Measurements from ENCODE around the gene AP5S1. TPM values are rescaled to one million over a fixed set of nuclear protein-coding genes. Genes with fewer than 3 reads are reported as not detected.

AP5S1 gene
- total and polyA plus RNA-seq, 2 donors (not counting 1 experiment from before 2014, with no cell fraction given) = 11.8 to 17.8 TPM

GRCh38 chr20:3874194-3874844 lies 54.0 kb downstream of the AP5S1 start:
- H3K9me3 ChIP-seq (ENCODE audit: control insufficient read depth, insufficient read depth, low read depth, low read length) = no peaks in the 10 kb centered on the region
- no peak overlapping the region for H3K4me2 ChIP-seq (ENCODE audit: extremely low read depth, insufficient read depth, low read length)
- no peak overlapping the region for H2AFZ ChIP-seq (ENCODE audit: low read length)
- H3K36me3 ChIP-seq (ENCODE audit: control insufficient read depth, insufficient read depth, low read length) = peaks cover 12% of the 10 kb centered on the region
- H3K79me2 ChIP-seq (ENCODE audit: control insufficient read depth, insufficient read depth, low read length) = no peaks in the 10 kb centered on the region
- DNase-seq (ENCODE audit: low read depth in 2 of 2) = peak; percentile 18 to 56
- no peaks in the 10 kb centered on the region for H3K27me3 ChIP-seq (ENCODE audit: control insufficient read depth, insufficient read depth, low read length)
- no peak overlapping the region for H3K4me3 ChIP-seq (replicated peaks in 1 of 4; ENCODE audit: control extremely low read depth in 1 of 4, insufficient read depth in 1 of 4, low read depth in 3 of 4, low read length in 4 of 4)
- no peak overlapping the region for H3K27ac ChIP-seq (ENCODE audit: insufficient read depth, low read length)
- TF ChIP-seq CTCF (conservative IDR thresholded peaks at IDR 0.05 in 1 of 2, IDR thresholded peaks at IDR 0.05 in 1 of 2; ENCODE audit: low read depth in 1 of 2, low read length in 2 of 2) (no peak), EZH2 (IDR thresholded peaks at IDR 0.05; ENCODE audit: low read length, missing control alignments) (no peak)
- peak overlapping the region; percentile 23 for H3K9ac ChIP-seq (ENCODE audit: insufficient read depth, low read length)
- H4K20me1 ChIP-seq (ENCODE audit: control insufficient read depth, extremely low read depth, insufficient read depth, low read length) = no peaks in the 10 kb centered on the region
- H3K4me1 ChIP-seq (ENCODE audit: control insufficient read depth, extremely low read depth, insufficient read depth, low read length) = peaks cover 3% of the 10 kb centered on the region

GRCh38 chr20:3875378-3875974 lies 55.1 kb downstream of the AP5S1 start:
- Histone ChIP-seq H3K4me1 (ENCODE audit: control insufficient read depth, extremely low read depth, insufficient read depth, low read length) (peaks cover 3% of the 10 kb centered on the region), H3K4me2 (ENCODE audit: extremely low read depth, insufficient read depth, low read length) (no peak overlapping the region), H3K9me3 (ENCODE audit: control insufficient read depth, insufficient read depth, low read depth, low read length) (no peaks in the 10 kb centered on the region), H2AFZ (ENCODE audit: low read length) (no peak overlapping the region), H3K79me2 (ENCODE audit: control insufficient read depth, insufficient read depth, low read length) (no peaks in the 10 kb centered on the region), H3K9ac (ENCODE audit: insufficient read depth, low read length) (no peak overlapping the region), H3K4me3 (replicated peaks in 1 of 4; ENCODE audit: control extremely low read depth in 1 of 4, insufficient read depth in 1 of 4, low read depth in 3 of 4, low read length in 4 of 4) (no peak overlapping the region), H3K27me3 (ENCODE audit: control insufficient read depth, insufficient read depth, low read length) (no peaks in the 10 kb centered on the region), H3K27ac (ENCODE audit: insufficient read depth, low read length) (no peak overlapping the region), H3K36me3 (ENCODE audit: control insufficient read depth, insufficient read depth, low read length) (peaks cover 11% of the 10 kb centered on the region), H4K20me1 (ENCODE audit: control insufficient read depth, extremely low read depth, insufficient read depth, low read length) (no peaks in the 10 kb centered on the region)
- no peak for DNase-seq (ENCODE audit: low read depth in 2 of 2)
- TF ChIP-seq CTCF (conservative IDR thresholded peaks at IDR 0.05 in 1 of 2, IDR thresholded peaks at IDR 0.05 in 1 of 2; ENCODE audit: low read depth in 1 of 2, low read length in 2 of 2) = no peak
- no peak for TF ChIP-seq EZH2 (IDR thresholded peaks at IDR 0.05; ENCODE audit: low read length, missing control alignments)

- no peak overlapping the region for H3K4me3 ChIP-seq (replicated peaks in 1 of 4; ENCODE audit: control extremely low read depth in 1 of 4, insufficient read depth in 1 of 4, low read depth in 3 of 4, low read length in 4 of 4)
- no peak overlapping the region for H2AFZ ChIP-seq (ENCODE audit: low read length)
- no peaks in the 10 kb centered on the region for H3K27me3 ChIP-seq (ENCODE audit: control insufficient read depth, insufficient read depth, low read length)
- H3K36me3 ChIP-seq (ENCODE audit: control insufficient read depth, insufficient read depth, low read length) = peaks cover 11% of the 10 kb centered on the region
- no peaks in the 10 kb centered on the region for H4K20me1 ChIP-seq (ENCODE audit: control insufficient read depth, extremely low read depth, insufficient read depth, low read length)
- H3K4me1 ChIP-seq (ENCODE audit: control insufficient read depth, extremely low read depth, insufficient read depth, low read length) = peaks cover 3% of the 10 kb centered on the region
- DNase-seq (ENCODE audit: low read depth in 2 of 2) = no peak
- no peaks in the 10 kb centered on the region for H3K79me2 ChIP-seq (ENCODE audit: control insufficient read depth, insufficient read depth, low read length)
- H3K9me3 ChIP-seq (ENCODE audit: control insufficient read depth, insufficient read depth, low read depth, low read length) = no peaks in the 10 kb centered on the region
- H3K27ac ChIP-seq (ENCODE audit: insufficient read depth, low read length) = no peak overlapping the region
- no peak overlapping the region for H3K4me2 ChIP-seq (ENCODE audit: extremely low read depth, insufficient read depth, low read length)
- TF ChIP-seq CTCF (conservative IDR thresholded peaks at IDR 0.05 in 1 of 2, IDR thresholded peaks at IDR 0.05 in 1 of 2; ENCODE audit: low read depth in 1 of 2, low read length in 2 of 2) (no peak), EZH2 (IDR thresholded peaks at IDR 0.05; ENCODE audit: low read length, missing control alignments) (no peak)
- no peak overlapping the region for H3K9ac ChIP-seq (ENCODE audit: insufficient read depth, low read length)
These were observed 55.7 kb downstream of the AP5S1 start for GRCh38 chr20:3876000-3876399.

All from fibroblast of lung (primary cell).